GM19372 (cell line): Measurements from ENCODE around the gene CD79A.

ENCODE experiments used
- ATAC-seq: cut with Tn5 transposase; IDR thresholded peaks from one replicate; pipeline ENCODE4 v1.9.1; 2021; ENCODE audit warnings: mild to moderate bottlenecking, low read depth, moderate library complexity; ENCODE audit not compliant: unreplicated experiment

Gene CD79A

DNA sequence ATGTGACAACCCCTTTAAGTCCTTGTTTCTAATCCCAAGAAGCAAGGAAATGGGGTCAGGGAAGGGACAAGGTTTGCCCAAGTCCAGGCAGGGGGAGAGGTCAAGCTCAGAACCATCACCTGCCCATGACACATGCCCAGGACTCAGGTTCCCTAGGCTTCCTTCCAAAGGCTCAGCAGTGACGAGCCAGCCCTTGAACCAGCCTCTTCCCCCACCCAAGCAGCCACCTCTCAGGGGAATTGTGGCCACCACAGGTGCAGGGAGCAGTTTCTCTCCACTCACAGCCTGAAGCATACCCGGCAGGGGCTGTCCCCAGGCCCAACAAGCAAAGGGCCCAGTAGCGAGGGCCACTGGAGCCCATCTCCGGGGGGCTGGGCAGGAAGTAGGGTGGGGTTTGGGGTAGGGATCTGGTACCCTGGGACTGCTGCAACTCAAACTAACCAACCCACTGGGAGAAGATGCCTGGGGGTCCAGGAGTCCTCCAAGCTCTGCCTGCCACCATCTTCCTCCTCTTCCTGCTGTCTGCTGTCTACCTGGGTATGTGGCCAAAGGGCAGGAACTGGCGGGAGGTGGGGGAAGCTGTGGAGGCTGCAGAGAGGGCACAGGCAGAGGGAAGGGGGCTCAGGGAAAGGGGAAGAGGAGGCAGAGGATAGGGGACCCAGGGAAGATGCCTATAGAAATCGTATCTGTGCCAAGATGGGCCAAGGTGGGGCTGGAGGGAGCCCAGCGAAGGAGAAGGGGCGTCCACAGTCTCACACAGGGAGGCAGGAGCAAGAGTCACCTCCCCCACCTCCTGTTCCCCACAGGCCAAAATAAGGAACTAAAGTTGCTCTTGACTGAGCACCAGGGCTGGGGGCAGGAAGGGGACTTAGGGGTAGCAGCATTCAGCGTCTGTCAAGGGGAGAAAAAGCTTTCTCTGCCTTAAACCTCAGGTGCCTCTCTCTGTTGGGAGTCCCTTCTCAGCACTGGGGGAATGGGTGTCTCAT lies at the start of gene CD79A:
Gene CD79A, plus strand, starts transcription at position 433 of the 986 bp plus-strand sequence. Its CDS starts 26 bp downstream, at position 459.
- peak; percentile 55 for ATAC-seq

DNA sequence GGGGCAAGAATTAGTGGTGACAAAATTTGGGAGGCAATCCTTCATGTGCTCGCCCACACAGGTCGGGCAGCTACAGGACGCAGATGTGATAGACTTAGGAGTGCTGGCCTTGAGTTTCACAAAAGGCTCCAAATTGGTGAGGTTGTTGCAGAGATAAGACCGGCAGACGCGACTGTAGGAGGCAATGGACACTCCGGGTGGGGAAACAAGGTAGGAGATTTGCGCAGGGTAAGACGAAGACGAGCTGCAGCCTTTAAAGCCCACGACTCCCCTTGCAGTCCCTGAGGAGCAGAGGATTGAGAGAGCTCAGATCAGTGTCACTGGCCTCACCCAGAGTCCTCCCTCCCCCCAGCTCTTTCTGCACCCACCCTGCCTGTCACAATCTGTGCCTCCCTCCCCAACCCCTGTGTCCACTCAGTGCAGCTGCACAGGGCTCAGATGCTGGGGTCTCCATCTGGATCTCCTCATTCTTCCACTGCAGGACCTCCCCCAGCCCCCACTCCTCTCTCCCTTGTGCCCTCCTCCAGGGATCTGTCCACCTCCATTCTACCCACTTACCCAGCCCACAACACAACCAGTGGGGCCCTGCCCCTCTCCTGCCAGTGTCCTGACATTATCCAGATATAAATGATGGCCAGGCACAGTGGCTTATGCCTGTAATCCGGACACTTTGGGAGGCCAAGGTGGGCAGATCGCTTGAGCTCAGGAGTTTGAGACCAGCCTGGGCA lies 38.9 kb upstream of the CD79A start:
- ATAC-seq, result no peak

- no peak for ATAC-seq
Measured at GRCh38 chr19:41839211-41839610, 37.9 kb upstream of the CD79A start.

GRCh38 chr19:41843371-41843770 lies 33.7 kb upstream of the CD79A start:
- no peak for ATAC-seq

DNA sequence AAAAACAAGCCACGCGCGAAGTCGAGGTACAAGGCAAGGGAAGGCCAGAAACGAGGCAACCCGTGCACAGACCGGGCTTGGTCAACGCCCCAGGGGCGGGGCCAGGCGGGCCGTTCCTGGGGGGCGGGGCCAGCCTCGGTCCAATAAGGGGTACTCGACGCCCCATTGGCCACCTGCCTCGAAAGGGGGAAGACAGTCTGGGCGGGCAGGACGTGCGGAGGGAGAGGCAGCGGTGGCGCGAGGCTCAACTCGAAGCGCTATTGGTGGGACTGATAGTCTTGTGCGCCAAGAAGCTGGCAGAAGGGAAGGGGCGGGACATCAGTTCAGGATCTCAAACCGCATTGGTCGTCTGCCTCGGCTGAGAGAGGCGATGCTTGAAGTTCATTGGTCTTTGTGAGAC lies 32.5 kb upstream of the CD79A start, which contains the start of gene LYPD4:
Gene LYPD4, minus strand, starts transcription at position 83 of the 400 bp plus-strand sequence. CDS start 5,398 bp downstream, outside the sequence.
- no peak for ATAC-seq

DNA sequence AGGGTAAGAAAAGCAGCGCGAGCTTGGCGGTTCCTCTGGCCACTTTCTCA lies 32.3 kb upstream of the CD79A start, which contains the start of gene DMRTC2:
Gene DMRTC2, plus strand, starts transcription at position 42 of the 50 bp plus-strand sequence. CDS start 2,387 bp downstream, outside the sequence.
- ATAC-seq, result no peak

GRCh38 chr19:41845051-41845590 lies 32.0 kb upstream of the CD79A start:
- ATAC-seq, result no peak

- ATAC-seq, result no peak
Measured at GRCh38 chr19:41847351-41848105, 29.6 kb upstream of the CD79A start.

DNA sequence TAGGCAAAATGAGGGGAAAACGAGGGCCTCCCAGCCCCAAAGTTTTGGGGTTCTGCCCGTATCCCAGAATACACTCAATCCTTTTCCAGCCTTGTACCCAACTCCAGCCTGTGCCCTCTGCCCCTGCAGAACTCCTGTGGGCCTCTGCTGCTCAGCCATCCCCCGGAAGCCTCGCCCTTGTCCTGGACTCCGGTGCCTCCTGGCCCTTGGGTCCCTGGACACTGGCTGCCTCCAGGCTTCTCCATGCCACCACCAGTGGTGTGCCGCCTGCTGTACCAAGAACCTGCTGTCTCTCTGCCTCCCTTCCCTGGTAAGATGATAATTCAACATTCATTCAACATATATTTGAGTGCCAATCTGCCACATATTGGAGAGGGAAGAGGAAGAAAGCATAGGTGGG lies 28.4 kb upstream of the CD79A start:
- no peak for ATAC-seq

GRCh38 chr19:41849067-41849466 lies 28.0 kb upstream of the CD79A start:
- ATAC-seq, result no peak

DNA sequence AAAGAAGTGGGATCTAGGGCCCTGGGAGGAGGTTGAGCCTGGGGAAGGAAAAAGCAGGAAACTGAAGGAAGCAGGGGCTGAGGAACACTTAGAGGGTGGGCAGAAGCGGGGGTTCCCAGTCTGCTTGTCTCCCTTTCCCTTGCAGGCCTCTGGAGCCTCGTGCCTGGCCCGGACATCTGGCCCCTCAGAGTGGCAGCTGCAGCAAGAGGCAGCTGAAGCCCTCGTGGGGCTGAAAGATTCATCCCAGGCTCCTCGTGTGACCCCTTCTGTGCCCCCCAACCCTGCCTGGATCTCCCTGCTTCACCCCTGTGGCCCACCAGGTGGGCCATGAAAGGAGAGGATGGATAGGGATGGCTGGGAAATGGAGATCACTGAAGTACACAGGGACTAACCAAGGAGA lies 26.7 kb upstream of the CD79A start:
- no peak for ATAC-seq

GRCh38 chr19:41851456-41851855 lies 25.6 kb upstream of the CD79A start:
- ATAC-seq, result no peak

GRCh38 chr19:41853344-41853743 lies 23.7 kb upstream of the CD79A start:
- no peak for ATAC-seq

DNA sequence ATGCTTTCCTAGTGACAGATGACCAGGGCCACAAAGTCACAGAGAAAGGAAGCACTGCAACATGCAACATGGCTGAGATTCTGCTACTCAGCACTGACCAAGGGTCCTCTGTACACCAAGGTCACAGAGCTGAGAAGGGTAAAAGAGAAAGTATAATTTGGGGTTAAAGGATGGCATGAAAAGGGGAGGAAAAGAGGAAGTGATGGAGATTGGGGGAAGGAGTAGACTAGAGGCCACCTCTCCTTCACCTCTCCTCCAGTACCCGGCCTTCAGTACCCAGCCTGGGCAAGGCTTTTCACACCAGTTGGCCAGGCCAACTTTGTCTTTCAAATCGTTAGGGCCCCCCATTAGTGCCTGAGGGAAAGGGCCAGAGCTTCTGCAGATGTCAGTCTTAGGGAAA lies 23.3 kb upstream of the CD79A start:
- ATAC-seq, result no peak

DNA sequence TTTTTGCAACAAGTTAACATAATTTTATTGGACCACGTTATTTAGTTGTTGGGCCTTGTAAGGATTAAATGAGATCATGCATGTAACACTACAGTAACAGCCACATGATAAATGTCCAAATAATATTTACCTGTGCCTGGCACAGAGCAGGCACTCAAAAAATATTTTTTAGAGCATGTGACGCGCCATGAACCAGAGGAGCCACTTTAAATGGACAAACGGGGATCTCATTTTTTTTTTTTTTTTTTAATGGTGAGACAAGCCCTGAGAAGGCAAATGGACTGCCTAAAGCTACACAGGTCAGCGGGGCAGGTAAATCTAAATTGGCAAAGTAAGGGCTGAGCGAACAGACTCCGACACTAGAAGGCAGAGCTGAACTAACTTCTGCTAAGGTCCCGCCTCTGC lies 17.9 kb upstream of the CD79A start:
- no peak for ATAC-seq

DNA sequence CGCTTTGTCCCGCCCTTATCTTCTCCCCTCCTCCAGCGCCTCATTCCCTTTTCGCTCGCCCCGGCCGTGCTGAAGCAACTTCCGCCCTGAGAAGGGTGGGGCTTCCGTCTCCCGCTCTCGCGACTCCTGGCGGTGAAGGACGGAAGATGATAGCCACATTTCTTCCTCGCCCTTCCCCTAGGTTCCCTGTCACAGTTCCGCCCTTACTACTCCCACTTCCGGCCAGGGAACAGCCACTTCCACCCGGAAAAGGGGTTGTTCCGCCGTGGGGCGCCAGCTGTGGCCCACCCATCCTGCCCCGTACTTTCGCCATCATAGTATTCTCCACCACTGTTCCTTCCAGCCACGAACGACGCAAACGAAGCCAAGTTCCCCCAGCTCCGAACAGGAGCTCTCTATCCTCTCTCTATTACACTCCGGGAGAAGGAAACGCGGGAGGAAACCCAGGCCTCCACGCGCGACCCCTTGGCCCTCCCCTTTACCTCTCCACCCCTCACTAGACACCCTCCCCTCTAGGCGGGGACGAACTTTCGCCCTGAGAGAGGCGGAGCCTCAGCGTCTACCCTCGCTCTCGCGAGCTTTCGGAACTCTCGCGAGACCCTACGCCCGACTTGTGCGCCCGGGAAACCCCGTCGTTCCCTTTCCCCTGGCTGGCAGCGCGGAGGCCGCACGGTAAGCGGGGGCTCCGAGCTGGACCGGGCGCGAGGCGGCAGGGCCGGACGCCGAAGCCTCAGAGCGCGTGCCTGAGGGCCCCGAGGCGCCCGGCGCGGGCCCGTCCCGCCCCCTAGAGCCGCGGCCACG lies 17.3 kb upstream of the CD79A start, which contains the start of gene RPS19:
Gene RPS19, plus strand, starts transcription at position 638 of the 801 bp plus-strand sequence. CDS start 520 bp downstream, outside the sequence.
- ATAC-seq, result peak; percentile 75

DNA sequence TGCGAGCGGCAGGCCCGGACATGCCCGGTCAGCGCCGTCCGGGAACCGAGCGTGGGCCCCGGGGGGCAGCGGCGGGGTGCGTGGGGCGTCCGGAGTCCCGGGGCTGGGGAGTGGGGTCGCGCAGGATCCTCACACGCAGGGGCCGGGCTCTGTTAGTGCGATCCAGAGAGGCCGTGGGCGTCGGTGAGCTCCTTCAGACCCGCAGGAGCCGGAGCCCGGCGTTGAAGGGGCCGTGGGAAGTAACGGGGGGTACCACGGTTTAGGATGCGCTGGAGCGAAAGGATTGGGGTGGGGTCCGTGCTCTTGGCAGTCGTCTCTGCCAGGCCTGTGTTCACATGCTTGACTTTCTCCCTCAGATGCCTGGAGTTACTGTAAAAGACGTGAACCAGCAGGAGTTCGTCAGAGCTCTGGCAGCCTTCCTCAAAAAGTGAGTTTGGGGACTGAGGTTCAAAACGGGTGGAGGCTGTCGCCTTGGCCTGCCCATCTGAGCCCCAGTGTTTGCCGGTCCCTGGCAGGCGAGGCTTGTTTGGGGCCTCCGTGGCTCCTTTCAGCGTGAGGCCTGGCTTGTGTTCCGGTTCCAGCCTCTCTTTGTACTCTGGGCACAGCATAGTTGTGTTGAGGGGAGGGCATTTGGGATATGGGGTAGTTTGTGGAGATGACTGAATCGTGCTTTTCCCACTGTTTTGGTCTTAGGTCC lies 16.5 kb upstream of the CD79A start:
- no peak for ATAC-seq

DNA sequence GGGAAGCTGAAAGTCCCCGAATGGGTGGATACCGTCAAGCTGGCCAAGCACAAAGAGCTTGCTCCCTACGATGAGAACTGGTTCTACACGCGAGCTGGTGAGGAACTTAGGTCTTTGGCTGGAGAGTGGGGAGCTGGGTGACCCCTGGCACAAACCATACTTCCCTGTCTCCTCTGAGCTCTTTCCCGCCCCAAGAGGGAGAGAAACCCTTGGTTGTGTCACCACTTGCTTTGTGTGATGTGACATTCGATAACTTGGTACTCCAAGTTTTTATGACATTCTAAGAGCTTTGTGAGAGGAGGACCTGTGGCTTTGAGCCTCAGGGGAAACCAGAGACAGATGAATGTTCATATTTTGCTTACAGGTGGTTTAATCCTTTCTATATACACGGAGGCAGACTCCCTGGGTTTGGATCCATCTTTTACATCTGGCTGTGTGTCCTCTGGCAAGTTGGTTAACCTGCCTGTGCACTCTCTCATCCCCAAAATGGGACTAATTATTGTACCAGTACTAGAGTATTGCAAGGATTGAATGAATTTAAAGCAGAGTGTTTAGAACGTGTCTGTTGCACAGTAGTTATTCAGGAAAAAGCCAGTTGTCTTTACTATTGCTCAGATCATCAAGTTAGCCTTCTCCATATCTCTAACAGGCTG lies 15.8 kb upstream of the CD79A start:
- no peak for ATAC-seq

- no peak for ATAC-seq
Measured at GRCh38 chr19:41861846-41862245, 15.2 kb upstream of the CD79A start.
